GM18526 (cell line): ENCODE results near the gene ITM2B.

Experiments
- POLR2A ChIP-seq: IDR thresholded peaks from 3 replicates; pipeline ENCODE4 v1.6.1; 2011; ENCODE audit not compliant: insufficient read length; ENCODE audit errors: extremely low read depth

The ITM2B gene

GRCh38 chr13:48233046-48233888 is at the start of gene ITM2B:
TSS of gene ITM2B (plus strand) at chr13:48233206. CDS start at chr13:48233361, 155 bp downstream.
- TF ChIP-seq POLR2A, result peak; percentile 43

- no peak for TF ChIP-seq POLR2A
Observed at GRCh38 chr13:48184260-48184659, 48.7 kb upstream of the ITM2B start.

GRCh38 chr13:48185018-48185417 is 48.0 kb upstream of the ITM2B start:
- TF ChIP-seq POLR2A, result no peak

- no peak for TF ChIP-seq POLR2A
Observed at GRCh38 chr13:48186722-48187121, 46.3 kb upstream of the ITM2B start.

- TF ChIP-seq POLR2A, result no peak
Observed at GRCh38 chr13:48188131-48188530, 44.9 kb upstream of the ITM2B start.

GRCh38 chr13:48188601-48189000 is 44.4 kb upstream of the ITM2B start:
- no peak for TF ChIP-seq POLR2A

GRCh38 chr13:48189171-48189570 is 43.8 kb upstream of the ITM2B start:
- TF ChIP-seq POLR2A, result no peak

GRCh38 chr13:48192411-48192935 is 40.5 kb upstream of the ITM2B start:
- no peak for TF ChIP-seq POLR2A

- no peak for TF ChIP-seq POLR2A
Observed at GRCh38 chr13:48194379-48194754, 38.6 kb upstream of the ITM2B start.

- no peak for TF ChIP-seq POLR2A
Observed at GRCh38 chr13:48199404-48199946, 33.5 kb upstream of the ITM2B start.

- TF ChIP-seq POLR2A, result no peak
Observed at GRCh38 chr13:48201044-48201443, 32.0 kb upstream of the ITM2B start.

GRCh38 chr13:48210178-48210577 is 22.8 kb upstream of the ITM2B start:
- TF ChIP-seq POLR2A, result no peak

- no peak for TF ChIP-seq POLR2A
Observed at GRCh38 chr13:48214519-48215121, 18.4 kb upstream of the ITM2B start.

GRCh38 chr13:48216204-48216711 is 16.7 kb upstream of the ITM2B start:
- TF ChIP-seq POLR2A, result no peak

- TF ChIP-seq POLR2A, result no peak
Observed at GRCh38 chr13:48220592-48220980, 12.4 kb upstream of the ITM2B start.
